ENCODE results near the gene AHCYL1.
A peak's percentile ranks its signal among the peaks of the same experiment; 100 is the strongest.
"Not testable (repeated sequence)": the region's sequence is repeated elsewhere in the genome, so short reads cannot be mapped to it uniquely, and the experiment has no call there.

AHCYL1 gene

DNA sequence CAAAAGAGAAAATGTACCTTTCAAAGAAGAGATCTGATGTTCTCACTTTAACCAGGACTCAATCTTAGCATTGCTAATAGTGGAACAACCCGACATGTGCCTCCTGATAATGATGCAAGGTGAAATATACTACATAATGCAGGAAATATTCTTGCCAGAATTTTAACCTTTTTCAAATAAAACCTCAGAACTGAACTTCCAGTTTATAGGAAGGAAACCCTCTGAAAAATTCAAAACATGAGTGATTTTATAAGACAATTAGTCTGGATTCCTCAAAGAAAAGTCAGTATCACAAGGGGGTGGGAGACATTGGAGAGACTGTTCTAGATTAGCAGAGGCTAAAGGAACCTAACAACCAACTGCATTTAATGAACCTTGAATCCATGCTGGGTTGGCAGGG is 18.1 kb downstream of the AHCYL1 start:
- no peak for DNase-seq

GRCh38 chr1:110003747-110004428 is 19.3 kb downstream of the AHCYL1 start:
- DNase-seq = peak; percentile 21

DNA sequence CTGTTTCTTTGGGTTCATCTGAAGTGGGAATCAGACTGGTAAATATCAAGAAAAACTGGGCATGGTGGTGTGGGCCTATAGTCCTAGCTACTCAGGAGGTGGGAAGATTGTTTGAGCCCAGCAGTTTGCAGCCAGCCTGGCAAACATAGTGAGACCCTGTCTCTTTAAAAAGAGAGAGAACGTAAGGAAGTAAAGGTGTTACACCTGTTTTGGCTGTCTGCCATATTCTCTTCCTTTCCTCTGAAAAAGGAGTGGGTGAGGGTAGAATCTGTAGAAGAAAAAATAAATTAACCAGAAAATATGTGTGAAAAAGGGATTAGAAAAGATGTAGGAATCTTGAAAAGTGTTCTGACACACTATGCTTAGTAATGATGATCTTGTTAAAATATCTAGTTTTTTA is 20.0 kb downstream of the AHCYL1 start:
- no peak for DNase-seq

DNA sequence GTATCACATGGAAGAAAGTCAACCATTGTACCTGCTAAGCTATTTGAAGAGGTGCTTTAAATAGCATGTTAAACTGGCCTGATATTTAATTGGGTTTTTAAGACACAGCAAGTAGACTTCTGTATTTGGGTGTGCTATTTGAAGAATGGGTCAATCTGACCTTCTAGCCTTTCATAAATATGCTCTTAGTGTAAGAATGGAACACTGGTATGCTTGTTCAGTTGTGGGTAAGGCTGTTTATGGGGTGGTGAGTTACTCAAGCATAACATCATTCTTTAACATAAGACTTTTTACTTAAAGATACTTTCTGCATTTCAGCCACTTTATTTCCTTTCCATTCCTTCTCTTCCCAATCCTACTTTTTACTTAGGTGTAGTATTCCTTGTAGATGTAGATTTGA is 21.4 kb downstream of the AHCYL1 start:
- DNase-seq = no peak

GRCh38 chr1:110006516-110006915 is 22.0 kb downstream of the AHCYL1 start:
- no peak for DNase-seq

DNA sequence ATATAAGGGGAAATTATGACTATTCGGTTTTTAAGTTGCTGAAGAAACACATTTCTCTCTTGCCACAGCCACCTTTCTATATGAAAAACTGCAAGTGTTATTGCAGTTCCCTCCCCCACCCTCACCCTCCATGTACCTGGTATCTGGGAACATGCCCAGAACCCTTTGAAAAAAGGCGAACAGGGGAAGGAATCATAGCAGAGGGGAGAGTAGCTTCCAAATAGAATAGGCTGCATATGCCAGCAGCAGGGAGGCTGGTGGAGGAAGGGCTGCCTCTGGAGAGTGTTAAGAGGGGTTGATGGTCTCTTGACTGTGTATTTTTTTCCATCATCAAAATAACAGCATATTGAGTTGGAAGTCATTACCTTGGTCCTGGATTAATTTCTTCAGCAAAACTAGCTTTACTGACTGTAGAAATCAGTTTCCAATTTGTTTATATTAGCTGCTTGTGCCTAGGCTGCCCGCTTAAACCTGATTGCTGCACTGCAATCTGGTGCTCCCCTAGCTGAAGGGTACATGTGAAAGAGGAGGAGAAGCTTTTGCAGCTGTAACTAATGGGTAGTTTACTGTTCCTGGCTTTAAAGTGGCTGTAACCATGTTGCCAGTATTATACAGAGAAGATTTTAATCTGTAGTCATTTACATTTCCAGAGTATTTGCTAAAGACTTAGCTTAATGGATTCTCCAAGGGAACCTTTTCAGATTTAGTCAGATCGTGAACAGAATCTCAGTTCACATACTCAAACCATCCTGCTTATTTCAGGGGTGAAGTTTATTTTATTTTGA is 22.7 kb downstream of the AHCYL1 start:
- DNase-seq = no peak

DNA sequence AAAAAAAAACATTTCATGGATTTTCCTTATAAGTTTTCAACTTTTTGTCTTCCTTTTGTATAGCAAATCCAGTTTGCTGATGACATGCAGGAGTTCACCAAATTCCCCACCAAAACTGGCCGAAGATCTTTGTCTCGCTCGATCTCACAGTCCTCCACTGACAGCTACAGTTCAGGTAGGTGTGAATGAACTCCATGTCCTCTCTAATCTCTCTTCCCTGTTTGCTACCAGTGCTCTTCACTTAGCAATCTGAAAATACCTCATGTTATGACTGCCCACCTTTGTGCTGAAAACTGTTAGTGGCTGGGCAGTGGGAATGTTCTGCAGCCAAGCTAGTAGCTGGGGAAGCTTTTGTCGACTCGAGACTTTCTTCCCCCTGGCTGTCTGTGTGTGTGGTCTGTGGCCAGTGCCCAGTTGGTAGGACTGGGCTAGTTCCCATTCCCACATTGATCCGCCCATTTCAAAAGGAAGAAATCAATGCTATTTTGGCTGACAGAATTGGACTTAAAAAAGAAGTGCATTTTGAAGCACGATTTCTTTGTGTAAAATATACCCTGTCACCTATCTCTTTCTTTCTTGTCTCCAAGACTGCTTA is 24.5 kb downstream of the AHCYL1 start:
- no peak for DNase-seq

- DNase-seq = no peak
Observed at GRCh38 chr1:110011527-110012041, 27.0 kb downstream of the AHCYL1 start.

GRCh38 chr1:110012100-110012780 is 27.7 kb downstream of the AHCYL1 start:
- no peak for DNase-seq

- no peak for DNase-seq
Observed at GRCh38 chr1:110017792-110018191, 33.2 kb downstream of the AHCYL1 start.

GRCh38 chr1:110018396-110018795 is 33.8 kb downstream of the AHCYL1 start:
- no peak for DNase-seq

DNA sequence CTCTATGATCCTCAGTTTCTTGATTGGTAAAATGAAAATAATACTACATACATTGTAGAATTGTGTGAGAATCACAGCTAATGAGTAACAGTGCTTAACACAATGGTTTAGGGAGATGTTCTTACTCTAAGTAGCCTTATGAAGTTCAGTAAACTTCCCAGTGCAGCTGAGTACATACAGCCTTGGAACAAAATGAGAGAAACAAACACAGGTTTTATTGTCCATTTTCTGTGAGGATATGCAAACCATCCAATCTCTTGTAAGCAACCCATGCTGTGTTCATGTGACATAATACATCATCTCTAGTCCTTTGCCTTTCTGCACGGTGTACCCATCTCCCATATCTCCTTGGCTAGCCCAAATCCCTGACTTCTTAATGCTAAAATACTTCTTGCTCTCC is 35.2 kb downstream of the AHCYL1 start:
- no peak for DNase-seq

DNA sequence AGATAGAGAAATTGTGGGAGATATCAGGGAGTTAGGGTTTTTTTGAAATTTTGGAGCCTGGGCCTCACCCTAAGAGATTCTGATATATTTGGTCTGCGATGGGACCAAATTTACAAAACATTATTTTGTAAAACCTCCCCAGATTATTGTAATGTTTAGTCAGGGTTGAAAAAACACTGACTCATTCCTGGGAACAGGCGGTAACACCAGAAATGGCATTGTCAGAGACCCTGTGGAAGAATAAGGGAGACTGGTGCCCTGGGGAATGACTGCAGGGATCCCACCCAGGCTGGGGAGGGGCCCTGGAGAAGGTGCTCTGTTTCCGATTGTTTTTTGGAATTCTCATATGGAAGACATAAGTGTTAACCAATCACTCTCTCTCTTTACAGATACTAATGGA is 36.7 kb downstream of the AHCYL1 start:
- no peak for DNase-seq

GRCh38 chr1:110024613-110025012 is 40.0 kb downstream of the AHCYL1 start:
- DNase-seq = no peak

DNA sequence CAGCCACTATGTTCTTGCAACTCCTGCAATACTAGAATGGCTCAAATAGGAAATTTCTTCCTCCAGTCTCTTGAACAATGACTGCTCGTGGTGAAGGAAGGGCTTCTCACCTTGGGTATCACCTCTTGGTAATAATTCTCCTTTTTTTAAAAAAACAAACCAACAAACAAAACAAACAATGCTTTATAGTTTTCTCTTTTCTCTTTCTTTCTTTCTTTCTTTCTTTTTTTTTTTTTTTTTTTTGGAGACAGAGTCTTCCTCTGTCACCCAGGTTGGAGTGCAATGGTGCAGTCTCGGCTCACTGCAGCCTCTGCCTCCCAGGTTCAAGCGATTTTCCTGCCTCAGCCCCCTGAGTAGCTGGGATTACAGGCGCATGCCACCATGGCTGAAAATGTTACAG is 46.1 kb downstream of the AHCYL1 start:
- not testable (repeated sequence) for DNase-seq

- no peak for DNase-seq
Observed at GRCh38 chr1:110032327-110032726, 47.8 kb downstream of the AHCYL1 start.

- no peak for DNase-seq
Observed at GRCh38 chr1:110033421-110033820, 48.9 kb downstream of the AHCYL1 start.

DNA sequence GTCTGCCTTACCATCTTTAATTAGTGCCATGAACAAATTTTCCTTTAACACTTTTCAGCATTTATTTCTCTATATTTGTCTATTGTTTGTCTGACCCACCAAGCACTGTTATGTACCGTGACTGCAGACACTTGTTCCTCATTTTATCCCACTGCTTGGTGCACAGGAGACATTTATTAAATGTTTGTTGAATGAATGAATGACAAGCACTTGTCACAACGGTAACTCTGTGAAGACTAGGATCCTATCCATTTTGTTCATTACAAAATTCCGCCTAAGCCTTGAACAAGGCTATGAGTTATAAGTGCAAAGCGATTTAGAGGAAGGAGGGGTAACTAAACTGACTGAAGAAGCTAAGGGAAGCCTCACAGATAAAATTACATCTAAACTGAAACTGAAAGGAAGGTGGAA is 49.5 kb downstream of the AHCYL1 start:
- no peak for DNase-seq

DNA sequence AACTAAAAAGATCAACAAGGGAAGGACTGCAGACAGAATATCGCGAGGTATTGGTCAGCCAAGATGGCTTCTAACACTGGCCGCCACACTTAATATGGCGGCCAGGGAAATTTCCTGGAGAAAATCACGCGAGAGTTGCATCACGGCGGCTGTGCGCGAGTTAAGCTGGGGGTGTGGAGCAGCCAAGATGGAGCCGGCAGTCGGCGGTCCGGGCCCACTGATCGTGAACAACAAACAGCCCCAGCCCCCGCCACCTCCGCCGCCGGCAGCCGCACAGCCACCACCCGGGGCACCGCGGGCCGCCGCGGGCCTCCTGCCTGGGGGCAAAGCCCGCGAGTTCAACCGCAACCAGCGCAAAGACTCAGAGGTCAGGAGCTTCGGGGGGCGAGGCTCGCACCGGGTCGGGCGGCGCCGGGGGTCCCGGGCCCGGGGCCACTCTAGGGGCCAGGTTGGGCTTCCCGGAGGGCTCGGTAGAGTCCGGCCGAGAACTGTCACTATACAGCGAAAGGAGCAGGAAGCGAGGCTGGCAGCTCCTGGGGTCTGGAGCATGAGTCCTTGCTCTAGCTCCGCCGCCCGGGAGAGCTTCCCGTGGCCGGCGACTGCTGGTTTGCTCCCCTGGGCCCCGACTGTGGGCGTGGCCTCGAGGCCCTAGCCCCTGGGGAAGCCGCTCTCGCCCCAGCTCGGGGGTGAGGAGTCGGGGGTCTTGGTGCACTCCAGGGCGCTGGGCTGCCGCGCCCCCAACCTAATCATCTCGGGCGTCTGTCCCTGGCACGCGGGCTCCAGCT is 50.1 kb downstream of the AHCYL1 start, which contains the start of gene STRIP1:
TSS of gene STRIP1 (plus strand) at position 174 of the 785 bp plus-strand sequence. CDS start at position 188, 14 bp downstream.
- DNase-seq = peak; percentile 92

- no peak for DNase-seq
Observed at GRCh38 chr1:110035236-110035752, 50.7 kb downstream of the AHCYL1 start.

GRCh38 chr1:110038271-110038670 is 53.7 kb downstream of the AHCYL1 start:
- DNase-seq = no peak

DNA sequence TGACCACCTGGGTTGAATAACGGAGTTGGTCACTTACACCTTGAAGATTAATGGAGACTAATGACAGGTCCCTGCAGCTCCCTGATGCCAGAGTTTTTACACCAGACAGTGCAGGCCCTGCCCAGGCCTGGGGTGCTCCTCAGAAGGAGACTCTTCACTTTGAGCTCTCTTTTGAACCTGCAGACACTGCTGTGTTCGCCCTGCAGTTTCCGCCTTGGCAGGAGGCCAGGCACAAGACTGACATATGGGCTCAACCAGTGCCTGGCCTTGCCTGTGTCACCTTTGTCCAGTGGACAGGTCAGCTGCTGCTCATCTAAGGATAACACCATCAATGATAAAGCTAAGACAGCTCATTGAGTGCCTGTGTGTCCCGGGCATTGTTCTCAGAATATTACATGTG is 55.1 kb downstream of the AHCYL1 start:
- DNase-seq = no peak

All from activated CD8-positive, alpha-beta memory T cell treated with anti-CD3 and anti-CD28 coated beads, Interleukin-2, amount 50 U/mL, for 4 hours (primary cell).